Stimulated activated naive CD8-positive, alpha-beta T cell treated with anti-CD3 and anti-CD28 coated beads, Interleukin-15, Interleukin-2, amounts not matched to agents 100 ng/mL and 50 ng/mL, for 24 hours (primary cell): ENCODE measurements around the gene PSORS1C2.
A peak's percentile ranks its signal among the peaks of the same experiment; 100 is the strongest.

Experiments
- H3K27ac Mint-ChIP-seq: one replicate; pipeline ENCODE4 v1.8.0; 2021; ENCODE audit warnings: mild to moderate bottlenecking, mixed read lengths
- H3K27me3 Mint-ChIP-seq: one replicate; pipeline ENCODE4 v1.8.0; 2021; ENCODE audit warnings: mixed read lengths
- H3K36me3 Mint-ChIP-seq: one replicate; pipeline ENCODE4 v1.8.0; 2021; ENCODE audit warnings: low read depth, mixed read lengths
- H3K4me1 Mint-ChIP-seq: one replicate; pipeline ENCODE4 v1.8.0; 2021; ENCODE audit warnings: low read depth, mixed read lengths
- H3K4me3 Mint-ChIP-seq: one replicate; pipeline ENCODE4 v1.8.0; 2021; ENCODE audit warnings: mild to moderate bottlenecking, mixed read lengths
- H3K9me3 Mint-ChIP-seq: one replicate; pipeline ENCODE4 v1.8.0; 2021; ENCODE audit warnings: mixed read lengths

The PSORS1C2 gene

GRCh38 chr6:31158863-31159855 is 20.3 kb upstream of the PSORS1C2 start:
- H3K36me3 Mint-ChIP-seq = peaks cover 54% of the 10 kb centered on the region
- H3K27ac Mint-ChIP-seq = peak overlapping the region; percentile 88
- no peaks in the 10 kb centered on the region for H3K27me3 Mint-ChIP-seq
- no peaks in the 10 kb centered on the region for H3K9me3 Mint-ChIP-seq
- H3K4me3 Mint-ChIP-seq = peak overlapping the region; percentile 99
- peaks cover 50% of the 10 kb centered on the region for H3K4me1 Mint-ChIP-seq

DNA sequence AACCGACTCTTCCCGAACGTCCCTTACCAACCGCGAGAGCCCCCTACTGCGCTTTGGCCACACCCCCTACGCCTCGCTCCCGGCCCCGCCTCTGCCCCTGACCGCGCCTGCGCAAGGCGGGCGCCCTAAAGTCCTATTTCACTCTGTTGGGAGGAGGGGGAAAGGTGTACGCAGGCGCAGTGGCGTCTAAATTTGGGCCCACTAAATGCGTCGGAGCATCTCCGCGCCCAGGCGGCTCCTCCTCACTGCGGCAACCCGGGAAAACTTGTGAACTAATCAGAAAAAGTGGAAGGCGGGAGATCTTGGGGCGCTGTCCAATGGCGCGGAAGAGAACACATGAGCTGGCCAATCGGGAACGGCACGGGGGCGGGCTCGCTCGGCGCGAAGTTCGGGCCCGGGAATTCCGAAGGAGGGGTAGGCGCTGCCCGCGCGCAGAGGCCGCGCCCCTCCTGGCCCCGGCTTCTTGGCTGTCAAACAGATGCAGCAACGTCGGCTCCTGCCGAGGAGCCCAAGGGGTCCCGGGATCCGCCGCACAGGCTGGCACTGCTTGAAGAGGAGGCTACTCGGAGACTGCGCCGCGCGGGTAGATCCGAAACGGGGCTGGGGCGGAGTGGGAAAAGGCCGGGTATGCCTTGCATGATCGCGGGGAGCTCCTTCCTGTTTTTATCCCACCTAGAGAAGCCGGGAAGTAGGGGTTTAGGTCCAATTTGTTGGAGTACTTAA is 19.4 kb upstream of the PSORS1C2 start, which contains the start of gene TCF19:
TCF19 (plus strand) TSS at position 450 of the 723 bp plus-strand sequence. CDS start 881 bp downstream, outside the sequence.
- H3K4me3 Mint-ChIP-seq = peak within 1 kb of the TSS; percentile 99
- H3K36me3 Mint-ChIP-seq = peaks cover 53% of the 10 kb centered on the region
- H3K27me3 Mint-ChIP-seq = no peaks in the 10 kb centered on the region
- H3K27ac Mint-ChIP-seq = peak within 1 kb of the TSS; percentile 88
- peaks cover 41% of the 10 kb centered on the region for H3K4me1 Mint-ChIP-seq
- H3K9me3 Mint-ChIP-seq = no peaks in the 10 kb centered on the region

- Mint-ChIP-seq H3K9me3 (no peaks in the 10 kb centered on the region), H3K27me3 (no peaks in the 10 kb centered on the region), H3K36me3 (peaks cover 46% of the 10 kb centered on the region), H3K4me1 (peaks cover 34% of the 10 kb centered on the region), H3K4me3 (peak within 1 kb of the TSS; percentile 99), H3K27ac (peak within 1 kb of the TSS; percentile 88)
These were observed 18.8 kb upstream of the PSORS1C2 start, which contains the start of gene CCHCR1 for GRCh38 chr6:31157513-31158139. CCHCR1 (minus strand) TSS chr6:31157802; CDS start chr6:31157600, 202 bp downstream.

GRCh38 chr6:31156641-31157040 is 17.8 kb upstream of the PSORS1C2 start:
- peaks cover 36% of the 10 kb centered on the region for H3K36me3 Mint-ChIP-seq
- H3K9me3 Mint-ChIP-seq = no peaks in the 10 kb centered on the region
- H3K27ac Mint-ChIP-seq = no peak overlapping the region
- H3K4me3 Mint-ChIP-seq = peak overlapping the region; percentile 99
- peaks cover 25% of the 10 kb centered on the region for H3K4me1 Mint-ChIP-seq
- H3K27me3 Mint-ChIP-seq = no peaks in the 10 kb centered on the region

GRCh38 chr6:31154436-31154835 is 15.6 kb upstream of the PSORS1C2 start:
- H3K27ac Mint-ChIP-seq = no peak overlapping the region
- peaks cover 17% of the 10 kb centered on the region for H3K4me1 Mint-ChIP-seq
- H3K4me3 Mint-ChIP-seq = no peak overlapping the region
- no peaks in the 10 kb centered on the region for H3K9me3 Mint-ChIP-seq
- no peaks in the 10 kb centered on the region for H3K27me3 Mint-ChIP-seq
- H3K36me3 Mint-ChIP-seq = peaks cover 36% of the 10 kb centered on the region

- Mint-ChIP-seq H3K36me3 (peaks cover 32% of the 10 kb centered on the region), H3K27ac (no peak overlapping the region), H3K27me3 (no peaks in the 10 kb centered on the region), H3K4me3 (no peak overlapping the region), H3K4me1 (peaks cover 5% of the 10 kb centered on the region), H3K9me3 (no peaks in the 10 kb centered on the region)
These were observed 13.9 kb upstream of the PSORS1C2 start for GRCh38 chr6:31152781-31153180.

DNA sequence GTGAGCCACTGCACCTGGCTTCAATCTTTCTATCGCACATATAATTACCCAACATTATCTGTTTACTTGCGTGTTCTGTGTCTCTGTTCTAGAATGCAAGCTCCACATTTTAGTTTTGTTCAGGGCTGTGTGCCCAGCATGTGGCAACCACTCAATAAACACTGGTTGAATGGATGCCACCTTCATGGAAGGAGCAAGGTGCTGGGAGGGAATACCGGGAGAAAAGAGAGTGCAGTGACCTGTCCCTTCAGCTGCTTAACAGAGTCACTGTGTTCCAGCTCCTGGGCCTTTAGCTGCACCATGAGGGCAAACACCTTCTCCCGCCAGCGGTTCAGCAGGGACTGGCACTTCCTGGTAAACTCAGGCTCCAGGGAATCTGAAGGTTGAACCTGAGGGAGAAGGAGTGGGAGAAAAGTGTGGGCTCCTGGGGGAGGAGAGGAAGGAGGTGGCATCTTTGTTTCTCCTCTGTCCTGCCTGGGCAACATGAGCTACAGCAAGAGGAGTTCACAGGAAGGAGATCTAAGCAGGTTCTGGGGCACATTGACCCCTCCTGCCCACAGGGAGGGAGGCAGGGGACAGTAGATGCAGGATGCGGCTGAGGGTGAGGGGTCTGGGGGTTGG is 11.1 kb upstream of the PSORS1C2 start:
- no peak overlapping the region for H3K4me3 Mint-ChIP-seq
- H3K27me3 Mint-ChIP-seq = no peaks in the 10 kb centered on the region
- H3K36me3 Mint-ChIP-seq = peaks cover 22% of the 10 kb centered on the region
- H3K9me3 Mint-ChIP-seq = no peaks in the 10 kb centered on the region
- no peak overlapping the region for H3K27ac Mint-ChIP-seq
- no peaks in the 10 kb centered on the region for H3K4me1 Mint-ChIP-seq

GRCh38 chr6:31145386-31145785 is 6.5 kb upstream of the PSORS1C2 start:
- Mint-ChIP-seq H3K9me3 (no peaks in the 10 kb centered on the region), H3K4me1 (no peaks in the 10 kb centered on the region), H3K4me3 (no peak overlapping the region), H3K36me3 (peaks cover 20% of the 10 kb centered on the region), H3K27me3 (no peaks in the 10 kb centered on the region), H3K27ac (no peak overlapping the region)

DNA sequence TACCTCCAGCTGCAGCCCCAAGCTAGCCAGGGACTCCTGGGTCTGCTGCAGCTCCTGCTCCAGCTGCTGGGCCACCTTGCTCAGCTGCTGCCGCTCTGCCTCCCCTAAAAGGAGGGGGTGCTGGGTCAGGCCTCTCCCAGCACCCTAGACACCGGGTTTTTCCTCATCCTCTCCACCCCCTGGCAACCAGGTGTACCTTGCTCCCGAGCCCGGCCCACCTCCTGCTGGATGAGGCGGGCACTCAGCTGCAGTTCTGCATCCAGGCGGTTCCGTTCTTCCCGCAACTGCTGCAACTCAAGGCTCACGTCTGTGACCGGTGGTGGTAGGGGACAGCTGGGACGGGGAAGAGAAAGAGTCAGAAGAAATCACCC is 6.1 kb upstream of the PSORS1C2 start:
- no peak overlapping the region for H3K27ac Mint-ChIP-seq
- H3K27me3 Mint-ChIP-seq = no peaks in the 10 kb centered on the region
- H3K9me3 Mint-ChIP-seq = no peaks in the 10 kb centered on the region
- H3K4me1 Mint-ChIP-seq = no peaks in the 10 kb centered on the region
- peaks cover 18% of the 10 kb centered on the region for H3K36me3 Mint-ChIP-seq
- H3K4me3 Mint-ChIP-seq = no peak overlapping the region

GRCh38 chr6:31144296-31144969 is 5.6 kb upstream of the PSORS1C2 start:
- Mint-ChIP-seq H3K9me3 (no peaks in the 10 kb centered on the region), H3K4me3 (no peak overlapping the region), H3K36me3 (peaks cover 13% of the 10 kb centered on the region), H3K4me1 (no peaks in the 10 kb centered on the region), H3K27ac (no peak overlapping the region), H3K27me3 (no peaks in the 10 kb centered on the region)

- Mint-ChIP-seq H3K4me3 (no peak overlapping the region), H3K27ac (no peak overlapping the region), H3K36me3 (peaks cover 8% of the 10 kb centered on the region), H3K4me1 (no peaks in the 10 kb centered on the region), H3K9me3 (no peaks in the 10 kb centered on the region), H3K27me3 (no peaks in the 10 kb centered on the region)
These were observed 4.3 kb upstream of the PSORS1C2 start for GRCh38 chr6:31143148-31143547.

- Mint-ChIP-seq H3K36me3 (peaks cover 8% of the 10 kb centered on the region), H3K27ac (no peak overlapping the region), H3K27me3 (no peaks in the 10 kb centered on the region), H3K4me1 (peaks cover 4% of the 10 kb centered on the region), H3K9me3 (no peaks in the 10 kb centered on the region), H3K4me3 (no peak overlapping the region)
These were observed 3.5 kb upstream of the PSORS1C2 start for GRCh38 chr6:31142361-31142761.

- peaks cover 8% of the 10 kb centered on the region for H3K36me3 Mint-ChIP-seq
- H3K4me3 Mint-ChIP-seq = no peak overlapping the region
- no peak overlapping the region for H3K27ac Mint-ChIP-seq
- H3K9me3 Mint-ChIP-seq = no peaks in the 10 kb centered on the region
- H3K4me1 Mint-ChIP-seq = peaks cover 5% of the 10 kb centered on the region
- no peaks in the 10 kb centered on the region for H3K27me3 Mint-ChIP-seq
These were observed 1.8 kb upstream of the PSORS1C2 start for GRCh38 chr6:31140643-31141042.

- H3K4me1 Mint-ChIP-seq = peaks cover 5% of the 10 kb centered on the region
- no peak overlapping the region for H3K27ac Mint-ChIP-seq
- H3K27me3 Mint-ChIP-seq = no peaks in the 10 kb centered on the region
- no peaks in the 10 kb centered on the region for H3K9me3 Mint-ChIP-seq
- H3K4me3 Mint-ChIP-seq = no peak overlapping the region
- H3K36me3 Mint-ChIP-seq = peaks cover 4% of the 10 kb centered on the region
These were observed 733 bp upstream of the PSORS1C2 start for GRCh38 chr6:31139599-31139998.
